Esophagus muscularis mucosa (tissue), 3 donors: ENCODE measurements around the gene CNN2.

Experiments
- CTCF ChIP-seq, 3 experiments: fragments of 200-600 bp in 2 of 3; fragments of 450-650 bp in 1 of 3; sonication (generic) in 2 of 3; IDR thresholded peaks; one replicate each; pipeline ENCODE4 v1.5.1; 2017 to 2019; ENCODE audit warnings: antibody characterized with exemption in 3 of 3, mild to moderate bottlenecking in 2 of 3, moderate library complexity in 1 of 3
- POLR2A ChIP-seq: fragments of 450-650 bp; IDR thresholded peaks from one replicate; pipeline ENCODE4 v1.6.1; 2017; ENCODE audit warnings: antibody characterized with exemption, moderate library complexity, mild to moderate bottlenecking, low read depth

GRCh38 chr19:998064-998463 is 28.3 kb upstream of the CNN2 start:
- TF ChIP-seq POLR2A: no peak
- TF ChIP-seq CTCF (IDR thresholded peaks at IDR 0.05): no peak
